Stimulated activated CD8-positive, alpha-beta memory T cell treated with anti-CD3 and anti-CD28 coated beads, Interleukin-4, amount 100 ng/mL, for 1 hour (primary cell): Measurements from ENCODE around the gene CEP131.

Experiments used
- DNase-seq, 2 donors: peaks; one replicate each; pipeline ENCODE4 v3.0.0-alpha.2; 2020; ENCODE audit warnings: low read depth in 2 of 2, low spot score in 1 of 2

CEP131 gene

DNA sequence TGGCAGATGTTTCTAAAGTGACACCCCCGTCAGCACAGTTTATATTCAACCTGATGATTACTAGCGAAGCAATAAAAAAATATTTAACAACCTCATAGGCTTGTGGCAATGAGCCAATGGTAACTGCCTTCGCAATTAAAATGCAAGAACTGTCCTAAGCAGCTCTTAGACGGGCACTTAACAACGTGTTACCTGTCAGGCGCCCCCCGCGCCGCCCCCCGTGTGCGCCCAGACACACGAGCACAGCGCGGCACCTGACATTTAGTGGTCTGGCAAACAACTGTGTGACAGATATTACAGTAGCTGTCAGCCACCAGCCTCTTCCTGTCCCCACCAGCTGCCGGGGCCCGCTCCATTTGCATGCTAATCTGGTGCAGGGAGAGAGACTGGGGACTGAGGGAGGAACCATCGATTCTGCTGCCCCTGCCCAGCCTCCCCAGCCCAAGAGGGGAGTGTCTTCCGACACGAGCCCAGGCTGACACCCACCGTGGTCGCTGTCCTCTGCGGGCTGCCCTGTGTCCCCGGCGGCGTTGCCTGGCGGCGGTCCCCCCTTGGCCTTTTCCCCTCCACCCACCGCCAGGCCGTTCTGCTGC is 29.0 kb upstream of the CEP131 start:
- no peak for DNase-seq

DNA sequence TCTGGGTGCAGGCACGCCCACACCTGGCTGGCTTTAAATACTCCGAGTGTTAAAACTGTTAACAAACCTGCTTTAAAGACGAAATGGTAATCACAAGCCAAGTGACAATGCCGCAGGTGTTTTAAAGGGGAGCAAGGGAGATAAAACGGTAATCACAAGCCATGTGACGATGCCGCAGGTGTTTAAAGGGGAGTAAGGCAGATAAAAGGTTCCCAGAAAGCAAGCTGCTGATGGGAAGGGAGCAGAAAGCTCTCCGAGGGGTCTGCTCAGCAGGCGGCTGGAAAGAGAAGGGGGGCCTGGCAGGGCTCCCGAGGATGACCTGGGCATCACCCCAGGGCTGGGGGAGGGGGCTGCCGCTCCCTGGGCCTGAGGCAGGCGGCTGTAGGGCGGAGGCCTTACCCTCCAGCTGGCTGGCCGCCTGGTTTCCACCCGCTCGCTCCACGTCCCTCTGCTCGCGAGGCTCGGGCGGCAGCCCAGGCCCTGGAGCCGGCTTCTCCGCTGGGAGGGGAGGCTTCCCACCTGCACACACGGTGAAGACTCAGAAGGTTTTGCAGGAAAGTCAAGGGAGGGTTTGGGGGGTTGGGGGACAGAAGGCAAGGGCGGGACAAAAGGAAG is 28.4 kb upstream of the CEP131 start:
- no peak for DNase-seq

DNA sequence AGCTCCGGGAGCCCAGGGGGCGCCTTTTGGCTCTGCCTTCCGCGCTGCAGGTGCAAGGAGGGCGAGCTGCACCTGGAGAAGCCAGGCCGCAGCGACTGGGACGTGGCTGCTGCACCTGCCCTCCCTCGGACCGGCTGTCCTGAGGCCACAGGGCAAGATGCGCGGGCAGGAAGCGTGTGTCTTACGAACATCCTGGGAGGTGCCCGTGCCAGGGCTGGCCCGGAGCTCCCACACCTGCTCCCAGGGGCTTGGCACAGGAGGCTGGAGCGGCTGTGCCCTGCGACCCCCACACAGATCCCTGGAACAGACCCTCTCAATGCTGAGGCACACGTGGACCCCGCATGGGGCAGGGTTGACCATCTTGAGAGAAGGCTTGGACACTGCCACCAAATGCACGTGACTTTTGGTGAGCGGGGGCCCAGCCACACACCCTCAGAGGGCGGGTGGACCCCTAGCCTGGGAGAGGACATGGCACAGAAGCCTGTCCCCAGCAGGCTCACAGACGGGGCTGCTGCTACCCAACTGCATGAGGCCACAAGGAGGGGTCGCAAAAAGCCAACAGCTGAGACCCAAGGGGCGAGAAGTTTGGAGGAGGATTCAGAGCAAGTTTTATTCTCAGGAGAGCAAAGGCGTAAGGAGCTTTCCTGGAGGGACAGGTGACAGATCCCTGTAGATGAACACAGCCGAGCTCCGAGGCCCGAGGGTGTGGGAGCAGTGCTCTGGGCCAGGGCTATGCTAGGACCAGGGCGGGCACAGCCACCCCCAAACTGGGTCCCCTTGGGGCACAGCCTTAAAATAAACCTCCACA is 27.7 kb upstream of the CEP131 start:
- no peak for DNase-seq

DNA sequence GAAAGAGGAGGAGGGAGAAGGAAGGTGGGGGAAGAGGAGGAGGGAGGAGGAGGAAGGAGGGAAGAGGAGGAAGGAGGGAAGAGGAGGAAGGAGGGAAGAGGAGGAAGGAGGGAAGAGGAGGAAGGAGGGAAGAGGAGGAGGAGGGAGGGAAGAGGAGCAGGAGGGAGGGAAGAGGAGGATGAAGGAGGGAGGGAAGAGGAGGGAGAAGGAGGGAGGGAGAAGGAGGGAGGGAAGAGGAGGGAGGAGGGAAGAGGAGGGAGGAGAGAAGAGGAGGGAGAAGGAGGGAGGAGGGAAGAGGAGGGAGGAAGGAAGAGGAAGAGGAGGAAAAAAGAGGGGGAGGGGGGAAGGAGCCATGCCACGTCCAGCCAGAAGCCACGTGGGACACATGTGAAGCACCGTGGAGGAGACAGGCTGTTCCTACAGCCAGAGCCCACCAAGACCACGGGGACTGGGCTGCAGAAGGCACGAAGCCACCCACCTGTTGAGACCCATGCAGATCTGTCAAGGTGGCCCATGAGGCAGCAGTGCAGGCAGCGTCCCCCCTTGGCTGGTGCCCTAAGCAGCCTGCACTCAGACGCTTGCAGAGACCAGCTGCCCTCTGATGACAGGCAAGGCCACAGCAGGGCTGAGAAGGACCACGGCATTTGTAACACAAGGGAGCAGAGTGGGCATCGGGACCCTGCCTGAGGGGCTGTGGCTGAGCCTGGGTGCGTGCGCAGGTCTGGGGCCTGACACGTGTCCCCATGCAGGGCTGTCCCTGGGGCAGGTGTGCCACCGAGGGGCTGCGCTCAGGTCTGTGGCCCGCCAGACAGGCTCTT is 26.7 kb upstream of the CEP131 start:
- DNase-seq = no peak

DNA sequence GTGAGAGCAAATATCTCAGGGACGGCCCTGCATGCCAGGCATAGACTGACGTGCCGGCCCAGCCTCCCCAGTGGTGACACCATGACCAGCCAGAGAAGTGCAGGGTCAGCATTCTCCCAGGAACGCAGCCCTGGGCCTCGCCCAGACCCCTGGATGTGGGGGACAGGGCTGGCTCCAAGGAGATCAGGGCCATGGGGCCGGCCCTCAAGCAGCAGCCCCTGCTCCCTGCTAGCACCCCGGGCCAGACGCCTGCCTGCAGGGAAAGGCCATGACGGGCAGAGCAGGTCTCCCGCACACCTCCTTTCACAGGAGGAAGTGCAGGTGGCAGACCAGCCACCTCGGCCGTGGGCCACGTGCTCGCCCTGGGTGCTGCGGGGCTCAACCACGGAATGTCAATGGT is 25.9 kb upstream of the CEP131 start:
- no peak for DNase-seq

DNA sequence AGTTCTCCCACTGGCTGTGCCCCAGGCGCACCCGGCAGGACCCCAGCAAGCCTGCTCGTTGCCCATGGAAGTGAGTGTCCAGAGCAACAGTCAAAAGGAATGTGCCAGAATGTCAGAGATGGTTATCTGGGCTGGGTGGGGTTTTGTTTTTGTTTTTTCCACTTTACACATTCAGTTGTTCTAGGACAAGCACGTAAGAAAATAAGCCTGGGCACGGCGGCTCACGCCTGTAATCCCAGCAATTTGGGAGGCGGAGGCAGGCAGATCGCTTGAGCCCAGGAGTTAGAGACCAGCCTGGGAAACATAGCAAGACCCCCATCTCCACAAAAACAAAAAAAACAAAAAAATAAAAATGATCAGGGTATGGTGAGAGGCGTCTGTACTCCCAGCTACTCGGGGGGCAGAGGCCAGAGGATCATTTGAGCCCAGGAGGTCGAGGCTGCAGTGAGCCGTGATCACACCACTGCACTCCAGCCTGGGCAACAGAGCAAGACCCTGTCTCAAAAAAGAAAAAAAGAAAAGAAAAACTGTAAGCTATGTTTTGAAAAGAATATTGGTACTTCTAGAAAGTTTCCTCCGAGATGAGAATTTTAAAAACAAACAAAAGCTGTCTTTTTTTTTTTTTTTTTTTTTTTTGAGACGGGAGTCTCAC is 24.7 kb upstream of the CEP131 start:
- DNase-seq = no peak

DNA sequence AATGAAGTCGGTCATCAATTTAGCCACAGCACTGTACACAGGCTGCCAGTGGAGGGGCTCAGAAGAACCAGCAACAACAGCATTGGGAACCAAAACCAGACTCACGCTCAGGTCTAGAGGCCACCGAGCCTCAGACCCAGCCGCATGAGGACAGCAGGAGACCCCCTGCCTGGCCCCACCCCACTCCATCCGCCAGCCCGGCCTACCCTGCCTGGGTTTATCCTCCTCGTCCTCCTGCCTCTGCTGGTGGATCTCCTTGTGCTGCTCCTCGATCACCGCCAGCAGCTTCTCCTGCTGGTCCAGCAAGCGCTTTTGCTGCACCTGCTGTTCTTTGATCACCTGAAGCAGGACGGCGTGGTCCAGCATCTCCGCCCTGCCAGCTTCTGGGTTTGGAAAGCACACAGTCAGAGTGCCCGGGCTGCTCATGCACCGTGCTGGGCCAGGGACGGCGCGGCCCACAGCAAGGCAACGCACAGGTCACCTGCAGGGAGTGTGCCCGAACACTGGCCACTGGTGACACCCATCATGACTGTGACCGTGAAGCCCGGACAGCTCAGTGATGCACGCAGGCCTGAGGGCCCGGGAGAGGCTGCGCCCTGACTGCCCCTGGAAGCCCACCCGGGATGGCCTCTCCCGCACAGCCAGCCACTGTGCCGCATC is 24.0 kb upstream of the CEP131 start:
- no peak for DNase-seq

DNA sequence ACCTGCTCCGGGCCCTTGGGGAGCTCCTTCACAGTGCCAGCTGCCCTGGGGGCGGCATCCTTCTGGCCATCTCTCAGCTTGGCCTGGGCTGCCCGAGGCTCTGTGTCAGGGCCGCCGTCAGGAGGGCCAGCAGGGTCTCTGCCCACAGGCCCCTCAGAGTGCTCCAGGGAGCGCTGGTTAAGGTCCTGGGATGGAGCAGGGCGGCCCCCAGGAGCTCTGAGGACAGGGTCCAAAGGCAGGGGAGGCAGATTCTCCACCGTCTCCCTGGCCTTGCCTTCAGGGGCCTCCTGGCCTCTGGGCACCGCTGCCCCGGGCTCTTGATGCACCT is 23.5 kb upstream of the CEP131 start:
- no peak for DNase-seq

DNA sequence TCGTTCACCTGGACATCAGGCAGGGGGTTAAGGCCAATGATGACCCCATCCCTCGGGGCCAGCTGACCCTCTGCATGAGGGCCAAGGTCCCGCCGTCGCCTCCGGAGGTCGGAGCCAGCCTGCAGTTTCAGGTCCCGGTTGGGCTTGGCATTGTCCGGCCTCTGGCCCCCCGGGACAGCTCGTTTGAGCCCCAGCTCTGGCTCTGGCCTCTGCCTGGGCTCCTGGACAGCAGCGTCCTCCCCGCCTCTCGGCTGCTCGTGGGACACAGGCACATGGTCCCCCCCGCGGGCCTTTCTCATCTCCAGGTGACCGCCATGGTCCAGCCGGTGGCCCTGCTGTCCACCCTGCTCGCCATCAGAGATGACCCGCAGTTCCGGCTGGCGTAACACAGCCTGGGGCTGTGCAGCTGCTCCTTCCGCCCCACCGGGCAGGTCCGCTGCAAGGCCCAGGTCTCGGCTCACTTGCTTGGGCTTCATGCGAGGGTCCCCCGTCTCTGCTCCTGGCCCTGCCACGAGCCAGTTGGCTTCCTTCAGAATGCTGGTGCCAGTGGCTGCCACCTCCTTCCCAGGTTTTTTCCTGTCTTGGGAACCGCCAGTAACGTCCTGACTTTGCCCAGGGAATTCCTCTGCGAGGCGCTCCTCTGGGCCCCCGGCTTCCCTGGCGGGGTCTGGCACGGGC is 23.0 kb upstream of the CEP131 start:
- no peak for DNase-seq

DNA sequence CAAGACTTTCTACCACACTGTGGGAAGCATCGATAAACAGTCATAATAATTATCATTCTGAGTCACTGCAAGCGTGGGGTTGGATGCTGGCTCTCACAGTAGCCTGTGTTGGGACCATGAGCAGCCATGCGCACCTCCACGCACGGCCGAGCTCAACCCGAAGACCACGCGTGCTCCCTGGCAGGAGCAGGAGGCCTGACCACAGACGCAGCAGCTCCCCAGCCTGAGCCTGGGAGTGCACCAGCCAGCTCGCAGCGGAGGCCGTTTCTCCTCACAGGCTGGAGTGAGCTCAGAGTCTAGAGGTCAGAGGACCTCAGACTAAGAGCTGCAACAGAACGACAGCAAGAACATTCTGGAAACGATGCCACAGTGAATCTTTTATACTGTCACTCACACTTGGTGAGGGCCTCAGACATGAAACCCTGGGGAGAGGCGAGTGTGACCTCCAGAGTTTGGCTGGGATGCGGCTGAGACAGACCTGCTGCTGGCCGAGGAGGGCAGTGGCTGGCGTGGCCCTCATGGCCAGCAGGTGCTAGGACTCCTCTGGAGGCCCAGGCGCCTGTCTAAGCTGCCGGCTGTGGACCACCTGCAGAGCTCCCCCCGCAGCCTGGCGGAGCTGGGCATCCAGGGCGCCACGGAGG is 22.4 kb upstream of the CEP131 start:
- DNase-seq = no peak

DNA sequence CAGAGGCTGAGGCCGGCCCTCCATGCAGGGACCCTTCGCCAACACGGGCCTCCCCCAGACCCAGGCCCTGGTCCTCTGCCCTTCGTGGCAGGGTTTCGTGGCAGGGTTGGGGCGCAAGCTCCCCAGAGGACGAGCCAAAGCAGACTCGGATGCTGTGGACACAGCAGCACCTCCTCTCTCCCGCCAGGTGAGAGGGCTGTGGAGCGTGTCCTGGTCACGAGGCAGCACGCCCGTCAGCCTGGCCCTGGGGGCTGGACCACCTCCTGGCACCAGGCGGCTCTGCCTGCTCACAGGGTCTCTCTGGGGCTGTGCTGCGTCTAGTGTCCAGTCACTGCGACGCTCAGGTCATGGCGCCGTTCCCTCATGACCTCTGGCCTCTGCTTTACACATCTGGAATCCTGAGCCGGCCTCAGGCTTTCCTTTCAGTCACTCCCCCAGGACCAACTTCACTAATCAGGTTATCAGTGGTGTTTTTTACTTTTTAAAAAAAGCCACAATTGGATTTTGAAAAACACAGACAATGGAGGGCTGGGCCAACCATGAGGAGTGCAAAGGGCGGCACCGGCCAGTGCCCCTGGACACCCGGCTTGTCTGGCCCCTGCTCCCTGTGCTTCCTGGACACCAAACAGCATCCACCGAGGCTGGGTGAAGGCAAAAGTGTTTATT is 21.7 kb upstream of the CEP131 start:
- DNase-seq = no peak

DNA sequence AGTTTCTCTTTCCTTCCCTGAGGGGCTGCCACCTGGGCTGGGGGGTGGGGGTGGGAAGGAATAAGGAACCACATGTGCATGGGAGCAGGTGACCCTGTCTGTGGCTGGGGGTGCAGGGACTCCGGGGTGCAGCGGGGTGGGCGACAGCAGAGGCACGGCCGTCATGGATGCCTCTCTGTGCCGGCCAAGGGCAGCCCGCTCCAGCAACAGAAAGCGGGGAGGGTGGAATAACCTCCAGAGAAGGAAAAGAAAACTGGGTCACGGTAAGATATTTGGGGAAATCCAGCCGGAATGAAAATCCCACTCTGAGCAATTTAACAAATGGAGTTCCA is 20.5 kb upstream of the CEP131 start:
- DNase-seq = no peak

DNA sequence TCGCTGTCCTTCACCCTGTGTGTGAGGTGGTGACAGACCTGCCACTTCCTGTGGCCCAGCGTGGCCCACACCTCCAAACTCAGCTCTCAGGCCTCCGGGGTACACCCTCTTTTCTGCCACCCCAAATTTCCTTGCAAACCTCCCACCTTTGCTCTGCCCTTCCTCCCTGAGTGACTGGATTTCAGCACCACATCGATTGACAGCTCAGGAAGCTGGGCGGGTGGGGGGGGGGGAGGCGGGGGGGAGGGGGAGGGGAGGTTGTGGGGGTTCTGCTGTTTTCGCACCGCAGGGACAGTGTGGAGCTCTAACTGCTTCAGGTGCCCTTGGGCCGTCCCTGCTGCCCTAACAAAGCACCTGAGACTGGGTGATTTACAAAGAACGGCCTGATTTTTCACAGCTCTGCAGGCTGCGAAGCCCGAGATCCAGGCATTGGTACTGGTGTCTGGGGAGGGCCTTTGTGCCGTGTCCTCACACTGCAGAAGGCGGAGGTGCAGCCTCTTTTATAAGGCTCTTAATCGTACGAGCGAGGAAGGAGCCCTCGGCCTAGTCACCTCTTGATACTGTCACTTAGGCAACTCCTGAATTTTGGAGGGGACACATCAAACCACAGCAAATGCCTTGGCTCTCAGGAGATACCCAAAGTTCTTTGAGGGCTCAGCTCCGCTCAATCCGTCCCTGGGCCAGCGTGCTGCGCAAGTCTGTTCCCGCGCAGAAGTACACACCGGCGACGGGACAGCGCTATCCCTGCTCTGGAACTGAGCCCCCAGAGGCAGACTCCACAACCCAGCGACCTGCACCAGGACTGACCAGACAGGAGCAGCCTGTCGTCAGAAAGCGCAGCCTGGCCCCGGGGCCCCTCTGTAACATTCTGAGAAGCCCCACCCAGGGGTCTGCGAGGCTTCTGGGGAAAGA is 19.9 kb upstream of the CEP131 start:
- DNase-seq = no peak

DNA sequence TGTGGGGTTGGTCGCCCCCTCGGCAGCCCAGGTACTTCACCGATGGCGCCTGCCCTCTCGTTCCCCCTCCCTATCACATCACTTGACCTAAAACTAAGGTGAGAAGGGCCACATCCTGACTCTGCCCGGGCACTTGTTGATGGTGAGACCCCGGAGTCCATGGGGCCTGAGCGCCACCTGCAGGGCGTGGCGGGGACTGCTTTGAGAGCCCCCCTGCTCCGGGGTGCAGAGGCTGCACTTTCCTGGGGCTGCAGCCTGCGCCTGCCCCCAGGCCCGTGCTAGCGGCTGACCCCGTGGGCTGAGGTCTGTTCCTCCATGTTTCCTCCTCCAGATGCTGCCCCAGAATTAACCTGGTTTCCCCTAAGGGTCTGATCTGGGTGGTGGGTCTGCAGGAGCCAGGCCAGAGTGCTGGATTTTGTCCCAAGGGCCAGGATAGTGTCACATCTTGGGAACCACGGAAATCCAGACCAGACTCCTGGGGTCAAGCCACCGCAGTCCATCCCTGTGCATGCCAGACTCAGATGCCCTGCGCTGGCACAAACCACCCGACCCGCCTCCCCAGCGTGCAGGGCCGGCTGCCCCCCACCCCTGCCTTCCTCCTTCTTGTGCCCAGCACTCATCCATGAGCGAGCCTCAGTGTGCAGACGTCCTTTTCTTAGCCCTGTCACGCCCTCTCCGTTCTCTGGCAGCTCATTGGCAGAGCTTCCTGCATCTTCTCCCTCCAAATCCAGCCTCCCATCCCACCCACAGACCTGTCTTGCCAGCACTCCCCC is 19.1 kb upstream of the CEP131 start:
- DNase-seq = peak in 1 of 2 donors; percentile 39

DNA sequence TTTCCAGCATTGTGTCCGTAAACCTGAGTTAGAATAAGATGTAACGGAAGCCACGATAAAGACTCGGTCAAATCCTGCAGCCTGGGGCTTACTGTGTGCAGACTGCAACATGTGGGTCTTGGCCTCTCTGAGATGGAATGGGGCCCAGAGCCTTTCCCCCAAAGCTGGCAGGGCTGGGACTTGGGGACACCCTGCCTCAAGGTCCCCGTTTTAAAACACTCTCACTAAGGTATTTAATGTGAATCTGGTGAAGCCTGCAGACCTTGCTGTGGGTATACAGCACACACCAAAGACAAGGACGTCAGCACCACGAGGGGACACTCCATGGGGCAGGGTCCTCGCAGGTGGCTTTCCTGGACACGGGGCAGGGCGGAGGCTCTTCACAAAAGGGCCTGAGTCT is 18.4 kb upstream of the CEP131 start:
- DNase-seq = no peak

DNA sequence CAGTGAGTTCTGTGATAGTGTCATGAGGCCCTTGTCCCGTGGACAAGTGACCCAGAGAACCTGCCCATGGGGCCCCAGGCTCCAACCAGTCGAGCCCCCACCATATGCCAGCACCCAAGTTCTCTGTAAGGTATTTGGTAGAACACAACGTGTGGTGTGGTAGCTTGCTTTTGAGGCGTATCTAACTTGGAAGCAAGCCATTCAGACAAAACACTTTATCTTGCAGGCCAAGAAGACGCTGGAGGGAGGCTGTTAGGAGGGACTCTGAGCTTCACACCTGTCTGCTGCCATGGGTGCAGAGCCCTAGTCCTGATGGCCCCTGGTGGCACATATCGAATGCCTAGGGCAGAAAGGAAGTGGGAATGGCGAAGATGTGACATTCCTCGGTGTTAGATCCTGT is 18.0 kb upstream of the CEP131 start:
- DNase-seq = no peak

DNA sequence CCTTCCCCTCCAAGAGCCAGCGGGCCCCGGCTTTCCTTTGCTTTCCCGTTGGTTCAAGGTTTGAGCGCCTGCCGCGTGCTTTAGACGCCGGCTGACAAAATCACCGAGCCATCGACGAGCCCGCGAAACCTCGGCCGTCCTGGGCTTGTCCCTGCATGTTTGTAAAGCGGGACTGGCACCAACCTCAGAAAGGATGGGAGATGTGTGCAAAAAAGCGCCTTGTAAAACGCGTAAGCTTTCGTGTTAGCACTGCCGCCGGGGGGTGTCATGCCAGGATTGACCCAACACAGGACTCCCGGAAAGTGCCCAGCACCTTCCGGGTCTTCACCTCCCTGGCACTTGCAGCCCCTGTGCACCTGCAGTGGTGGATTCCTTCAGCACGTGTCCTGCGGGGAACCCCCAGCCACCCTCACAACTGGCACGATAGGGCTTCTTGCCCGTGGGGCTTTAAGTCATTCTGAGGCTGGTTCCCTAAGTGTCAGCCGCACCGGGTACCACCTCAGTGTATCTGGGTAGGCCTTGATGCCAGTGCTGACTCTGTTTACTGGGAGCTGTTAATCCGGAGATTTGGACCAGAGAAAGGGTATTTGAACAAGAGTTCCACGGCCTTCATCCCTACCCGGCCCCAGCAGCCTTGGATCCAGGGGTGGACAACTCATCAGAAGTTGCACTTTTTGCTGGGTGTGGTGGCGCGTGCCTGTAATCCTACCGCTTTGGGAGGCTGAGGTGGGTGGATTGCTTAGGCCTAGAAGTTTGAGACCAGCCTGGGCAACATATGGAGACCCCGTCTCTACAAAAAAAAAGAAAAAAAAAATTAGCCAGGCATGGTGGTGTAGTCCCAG is 17.2 kb upstream of the CEP131 start:
- no peak for DNase-seq
